ENCODE results near the gene KDM4B. TPM values are rescaled to one million over a fixed set of nuclear protein-coding genes. Genes with fewer than 3 reads are reported as not detected.

The KDM4B gene
- total and polyA plus RNA-seq, 10 of the 15 experiments (the other 5 are each of a cell fraction or from before 2014, with no cell fraction given): 0.47 to 49.6 (median 16.2) TPM

DNA sequence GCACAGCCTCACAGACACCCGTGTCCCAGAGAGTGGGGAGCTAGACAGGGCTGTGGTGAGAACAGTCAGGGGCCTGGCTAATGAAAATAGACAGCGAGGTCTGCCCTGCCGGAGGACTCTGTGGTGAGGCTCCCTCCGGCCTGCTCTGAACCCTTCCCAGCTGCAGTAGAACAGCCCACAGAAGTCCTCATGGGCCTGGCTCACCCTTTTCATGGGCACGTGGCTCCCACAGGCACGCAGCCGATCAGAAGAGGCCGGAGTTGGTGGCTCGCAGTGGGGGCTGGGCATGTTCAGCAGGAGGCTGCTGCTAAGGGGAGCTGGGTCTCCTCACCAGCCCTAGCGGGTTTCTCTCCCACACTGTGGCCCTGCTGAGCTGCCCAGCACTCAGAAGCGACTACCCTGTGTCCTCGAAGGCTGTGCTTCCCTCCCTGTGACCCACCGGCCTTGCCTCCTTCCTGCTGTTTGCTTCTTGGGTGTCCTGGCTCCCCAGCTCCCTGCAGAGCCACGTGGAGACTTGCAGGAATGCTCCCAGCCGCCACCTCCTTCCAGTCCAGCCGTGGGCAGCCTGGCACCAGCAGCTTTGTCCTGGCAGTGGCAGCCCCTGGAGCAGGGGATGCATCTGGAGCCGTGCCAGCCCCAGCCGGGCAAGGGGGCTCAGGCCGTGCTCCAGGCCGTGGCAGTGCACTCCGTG is 138.7 kb downstream of the KDM4B start (continued):
- TF ChIP-seq NFYB (IDR thresholded peaks at IDR 0.05; ENCODE audit: insufficient read depth, low read depth, low read length): no peak

DNA sequence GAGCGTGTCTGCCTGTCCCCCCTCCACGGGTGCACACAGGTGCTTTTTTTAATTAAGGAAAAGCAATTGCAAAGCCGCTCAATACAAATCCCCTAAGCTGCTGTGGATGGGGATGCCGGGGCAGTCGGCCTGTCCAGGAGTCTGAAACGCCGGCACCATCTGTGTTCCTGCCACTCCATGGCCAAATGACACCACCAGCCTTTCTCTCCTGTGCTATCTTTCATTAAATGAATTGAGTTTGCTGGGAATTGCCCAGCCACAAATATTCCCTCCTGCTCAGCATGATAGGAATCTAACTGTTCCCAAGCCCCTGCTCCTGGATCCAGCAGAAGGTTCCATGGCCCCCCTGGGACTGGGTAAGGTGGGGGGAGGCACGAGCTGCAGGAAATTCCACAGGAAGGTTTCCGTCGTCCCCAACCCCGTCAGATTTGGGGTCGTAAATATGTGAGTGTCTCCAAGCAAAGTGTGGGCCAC is 139.2 kb downstream of the KDM4B start:
- in situ Hi-C loops (cut with MboI): no loop called here
- TF ChIP-seq ESRRA (IDR thresholded peaks at IDR 0.05; ENCODE audit: low read length): no peak
- no peak for TF ChIP-seq EED (IDR thresholded peaks at IDR 0.05; ENCODE audit: low read depth)
- no peak for TF ChIP-seq BCL11A (IDR thresholded peaks at IDR 0.05; ENCODE audit: low read depth, low read length)
- TF ChIP-seq CBFB (IDR thresholded peaks at IDR 0.05; ENCODE audit: low read depth): no peak
- TF ChIP-seq SIN3A (IDR thresholded peaks at IDR 0.05; ENCODE audit: low read depth, low read length): no peak
- TF ChIP-seq, protein P1, sequence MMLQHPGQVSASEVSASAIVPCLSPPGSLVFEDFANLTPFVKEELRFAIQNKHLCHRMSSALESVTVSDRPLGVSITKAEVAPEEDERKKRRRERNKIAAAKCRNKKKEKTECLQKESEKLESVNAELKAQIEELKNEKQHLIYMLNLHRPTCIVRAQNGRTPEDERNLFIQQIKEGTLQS (IDR thresholded peaks at IDR 0.05; ENCODE audit: borderline replicate concordance, extremely low read depth, low read depth, low read length): no peak
- Histone ChIP-seq H2AFZ (ENCODE audit: control insufficient read depth, low read depth, low read length) (no peak overlapping the region), H3K4me2 (ENCODE audit: control insufficient read depth, insufficient read depth) (no peak overlapping the region), H3K4me1 (ENCODE audit: control insufficient read depth, insufficient read depth, low read length) (no peaks in the 10 kb centered on the region), H3K9ac (ENCODE audit: control insufficient read depth, insufficient read depth, low read length) (no peak overlapping the region), H3K27me3 (replicated peaks in 1 of 2; ENCODE audit: control insufficient read depth in 2 of 2, insufficient read depth in 2 of 2, low read length in 1 of 2) (no peaks in the 10 kb centered on the region), H3K27ac (ENCODE audit: control insufficient read depth, insufficient read depth) (no peak overlapping the region), H4K20me1 (ENCODE audit: control insufficient read depth, insufficient read depth) (no peaks in the 10 kb centered on the region), H3K79me2 (ENCODE audit: control insufficient read depth, insufficient read depth, low read length) (no peaks in the 10 kb centered on the region), H3K9me3 (replicated peaks; ENCODE audit: control insufficient read depth, insufficient read depth, low read length) (no peaks in the 10 kb centered on the region), H3K4me3 (no peak overlapping the region), H3K36me3 (ENCODE audit: control insufficient read depth in 2 of 2, insufficient read depth in 2 of 2, low read length in 1 of 2) (peaks cover 1 to 7% of the 10 kb centered on the region in 2 experiments; a peak in 3 of 4 replicates)
- FAIRE-seq (no peak), ATAC-seq (no peak), DNase-seq (ENCODE audit: low read depth, low spot score) (no peak)
- BruUV-seq (replicated peaks): no TSS peak
- POLR2A ChIA-PET: no interaction called here
- CTCF ChIA-PET: no interaction called here
- intact Hi-C loops (cut with micrococcal nuclease; ENCODE audit: unreplicated experiment): no loop called here
- 91% methylated on average over 12 of the region's 12 CpGs for WGBS (ENCODE audit: insufficient coverage, insufficient replicate concordance, low lambda C conversion rate, missing lambda C conversion rate)
- SMC1A ChIA-PET (ENCODE audit: uncharacterized antibody, unreplicated experiment): no interaction called here
- RAD21 ChIA-PET (ENCODE audit: unreplicated experiment): no interaction called here

All from GM12878 (cell line).